OCI-LY7 (cell line): ENCODE data around the gene ZIK1. TPM values are rescaled to one million over a fixed set of nuclear protein-coding genes. Genes with fewer than 3 reads are reported as not detected.

ENCODE experiments used
- BruUV-seq: library from RNA; stranded (reverse); fragments of 400-500 nt; replicated peaks from 2 replicates; lab custom pipeline; 2021; lab: Mats Ljungman, UMichigan
- CTCF ChIA-PET: fragments of 300-600 bp; sonication (Branson Sonifier 250); formaldehyde crosslinking; loops from one replicate; lab custom pipeline; 2022; ENCODE audit warnings: antibody characterized with exemption; ENCODE audit not compliant: unreplicated experiment; lab: Charles Lee
- POLR2A ChIA-PET: fragments of 300-600 bp; sonication (Branson Sonifier 250); formaldehyde crosslinking; loops from one replicate; lab custom pipeline; 2022; ENCODE audit warnings: antibody characterized with exemption; lab: Charles Lee
- DNase-seq: peaks from one replicate; pipeline ENCODE4 v3.0.0-alpha.2; 2015; ENCODE audit warnings: low spot score
- H2AFZ ChIP-seq: fragments of 200-600 bp; sonication (generic), shearing (Covaris generic); 2 replicates; pipeline ENCODE4 v1.6.1; 2014; ENCODE audit warnings: mild to moderate bottlenecking, antibody characterized with exemption, low read length, moderate library complexity
- H3K27ac ChIP-seq: fragments of 200-600 bp; sonication (generic); 2 replicates; pipeline ENCODE4 v1.5.1; 2014; ENCODE audit warnings: mixed run types, low read depth, mild to moderate bottlenecking, moderate library complexity, low read length, inconsistent platforms; ENCODE audit not compliant: poor library complexity, severe bottlenecking
- H3K36me3 ChIP-seq: fragments of 200-600 bp; sonication (generic); 2 replicates; pipeline ENCODE4 v1.6.1; 2014; ENCODE audit warnings: mild to moderate bottlenecking, antibody characterized with exemption, low read length, moderate library complexity, mixed read lengths; ENCODE audit not compliant: insufficient read depth
- H3K4me1 ChIP-seq: fragments of 200-600 bp; sonication (generic); 2 replicates; pipeline ENCODE4 v1.5.1; 2014; ENCODE audit warnings: mild to moderate bottlenecking, low read length; ENCODE audit not compliant: insufficient read depth, poor library complexity, severe bottlenecking
- H3K4me2 ChIP-seq: fragments of 200-600 bp; sonication (generic); 2 replicates; pipeline ENCODE4 v1.6.1; 2014; ENCODE audit warnings: mild to moderate bottlenecking, low read length
- H3K4me3 ChIP-seq: fragments of 200-600 bp; sonication (generic); 2 replicates; pipeline ENCODE4 v1.5.1; 2014; ENCODE audit warnings: mild to moderate bottlenecking, low read depth, low read length; ENCODE audit not compliant: poor library complexity, severe bottlenecking
- H3K79me2 ChIP-seq: fragments of 200-600 bp; sonication (generic); 2 replicates; pipeline ENCODE4 v1.6.1; 2016; ENCODE audit warnings: low read depth, mild to moderate bottlenecking, low read length, moderate library complexity, mixed read lengths; ENCODE audit not compliant: insufficient read depth
- H3K9me2 ChIP-seq: fragments of 200-600 bp; sonication (generic); 2 replicates; pipeline ENCODE4 v1.6.1; 2016; ENCODE audit warnings: mild to moderate bottlenecking, low read length, mixed read lengths; ENCODE audit not compliant: insufficient read depth
- H3K9me3 ChIP-seq: fragments of 200-600 bp; sonication (generic); 2 replicates; pipeline ENCODE4 v1.6.1; 2014; ENCODE audit warnings: mild to moderate bottlenecking, mixed run types, low read length, mixed read lengths
- H4K20me1 ChIP-seq: fragments of 200-600 bp; sonication (generic); 2 replicates; pipeline ENCODE4 v1.6.1; 2014; ENCODE audit warnings: mild to moderate bottlenecking, antibody characterized with exemption, low read length, moderate library complexity, mixed read lengths; ENCODE audit not compliant: insufficient read depth
- CTCF ChIP-seq: fragments of 200-600 bp; sonication (generic); conservative IDR thresholded peaks from 2 replicates; pipeline ENCODE4 v1.5.1; 2014; ENCODE audit warnings: mild to moderate bottlenecking, antibody characterized with exemption, low read length, moderate library complexity, mixed read lengths
- EZH2phosphoT487 ChIP-seq: fragments of 200-600 bp; sonication (generic); IDR thresholded peaks from 2 replicates; pipeline ENCODE4 v1.6.1; 2018; ENCODE audit warnings: low read depth, borderline replicate concordance, mild to moderate bottlenecking, mixed run types, antibody characterized with exemption, low read length, moderate library complexity, mixed read lengths
- intact Hi-C: fragments of 100-400 bp; cut with micrococcal nuclease; formaldehyde crosslinking; loops from one replicate; pipeline ENCODE4 v1.10.0; 2022; ENCODE audit not compliant: unreplicated experiment
- total RNA-seq, 2 experiments: library from RNA; depleted of rRNA in 1 of 2; stranded (reverse); fragments of >200 nt in 1 of 2; shearing (Covaris generic) in 1 of 2; gene quantifications; 2 replicates each; pipeline ENCODE4 v1.2.3, GENCODE V29; 2014 to 2022

ZIK1 gene
- total RNA-seq, 2 experiments from 2014 or later, result 0.47 TPM; not detected in 1

DNA sequence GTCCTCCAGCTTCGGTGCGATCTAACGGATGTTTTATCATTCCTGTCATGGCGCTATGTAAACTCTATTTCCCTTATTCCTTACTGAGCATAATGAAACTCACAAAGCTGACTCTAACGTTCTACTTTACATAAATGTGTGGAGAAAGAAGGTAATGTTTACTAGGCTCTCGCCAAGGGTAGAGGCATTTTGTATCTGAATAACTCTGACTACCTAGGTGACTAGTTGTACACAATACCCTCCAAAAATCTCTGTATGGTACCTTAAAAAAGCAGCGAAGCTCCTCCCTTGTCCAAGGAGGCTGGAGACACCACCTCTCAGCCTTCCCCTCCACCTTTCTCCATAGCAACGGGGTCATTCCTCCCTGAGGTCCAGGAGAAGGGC, 15.4 kb downstream of the ZIK1 start:
- peaks cover 10% of the 10 kb centered on the region; the same call in 1 of the 2 replicates for H3K9me3 ChIP-seq
- no peak overlapping the region for H3K27ac ChIP-seq
- H3K36me3 ChIP-seq, result peaks cover 29% of the 10 kb centered on the region
- H3K9me2 ChIP-seq, result no peaks in the 10 kb centered on the region
- H3K4me1 ChIP-seq, result peaks cover 15% of the 10 kb centered on the region
- no peak for DNase-seq
- H4K20me1 ChIP-seq, result no peaks in the 10 kb centered on the region
- H3K79me2 ChIP-seq, result no peaks in the 10 kb centered on the region
- H2AFZ ChIP-seq, result peak overlapping the region; percentile 95
- H3K4me3 ChIP-seq, result peak overlapping the region; percentile 81
- H3K4me2 ChIP-seq, result peak overlapping the region; percentile 73
- intact Hi-C loops, result no loop called here
- no TSS peak for BruUV-seq
- CTCF ChIA-PET, result no interaction called here
- POLR2A ChIA-PET, result interaction anchor here (0.8 kb wide), 1 partner anchor 11 kb away, joined by 3 read pairs; no protein-coding TSS in a partner anchor
- TF ChIP-seq CTCF (no peak), EZH2phosphoT487 (no peak)

DNA sequence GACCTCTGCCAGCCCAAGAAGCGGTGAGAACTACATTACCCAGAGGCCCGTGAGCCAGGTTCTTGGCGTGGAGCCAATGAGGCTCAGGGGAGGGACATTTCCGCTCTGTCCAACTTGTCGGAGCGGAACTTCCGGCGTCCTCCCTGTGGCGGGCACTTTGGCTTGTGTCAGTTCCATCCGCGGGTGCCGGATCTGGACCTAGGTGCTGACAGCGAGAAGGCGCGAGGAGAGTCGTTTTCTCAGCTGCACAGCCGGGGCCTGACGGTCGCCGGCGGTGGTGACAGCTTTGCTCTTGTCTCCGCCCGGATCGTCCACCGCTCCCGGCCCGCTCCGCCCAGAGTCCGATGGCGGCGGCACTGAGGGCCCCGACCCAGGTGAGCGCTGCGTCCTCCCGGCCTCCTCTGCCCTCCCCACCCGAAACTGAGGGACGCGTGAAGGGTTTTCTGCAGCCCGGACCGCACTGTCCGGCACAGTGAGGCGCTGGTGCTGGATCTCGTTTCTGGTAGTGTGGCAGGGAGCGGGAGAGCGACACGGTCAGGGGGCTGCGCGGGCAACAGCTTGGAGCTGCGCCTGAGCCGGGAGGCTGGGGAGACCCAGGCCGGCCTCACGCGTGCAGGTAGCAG, 15.9 kb downstream of the ZIK1 start, which contains the start of gene ZNF530:
TSS of gene ZNF530 (plus strand) at position 125 of the 623 bp plus-strand sequence. CDS start 4,461 bp downstream, outside the sequence.
- H3K9me3 ChIP-seq, result peaks cover 10% of the 10 kb centered on the region; the same call in 1 of the 2 replicates
- H2AFZ ChIP-seq, result peak within 1 kb of the TSS; percentile 95
- ChIA-PET POLR2A (interaction anchor here (0.8 kb wide), 1 partner anchor 11 kb away, joined by 3 read pairs; no protein-coding TSS in a partner anchor), CTCF (no interaction called here)
- no peaks in the 10 kb centered on the region for H4K20me1 ChIP-seq
- peaks cover 34% of the 10 kb centered on the region for H3K36me3 ChIP-seq
- peak within 1 kb of the TSS; percentile 81 for H3K4me3 ChIP-seq
- peak within 1 kb of the TSS; percentile 73 for H3K4me2 ChIP-seq
- no peaks in the 10 kb centered on the region for H3K79me2 ChIP-seq
- peaks cover 15% of the 10 kb centered on the region for H3K4me1 ChIP-seq
- H3K27ac ChIP-seq, result no peak within 1 kb of the TSS
- no peaks in the 10 kb centered on the region for H3K9me2 ChIP-seq
- intact Hi-C loops, result no loop called here
- TF ChIP-seq EZH2phosphoT487 (no peak), CTCF (no peak)
- peak; percentile 94 for DNase-seq
- BruUV-seq, result no TSS peak

DNA sequence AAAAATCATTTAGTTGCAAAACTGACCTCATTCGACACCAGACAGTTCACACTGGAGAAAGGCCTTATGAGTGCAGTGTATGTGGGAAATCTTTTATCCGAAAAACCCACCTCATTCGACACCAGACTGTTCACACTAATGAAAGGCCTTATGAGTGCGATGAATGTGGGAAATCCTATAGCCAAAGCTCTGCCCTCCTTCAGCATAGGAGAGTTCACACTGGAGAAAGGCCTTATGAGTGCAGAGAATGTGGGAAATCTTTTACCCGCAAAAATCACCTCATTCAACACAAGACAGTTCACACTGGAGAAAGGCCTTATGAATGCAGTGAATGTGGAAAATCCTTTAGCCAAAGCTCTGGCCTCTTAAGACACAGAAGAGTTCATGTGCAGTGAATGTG, 23.0 kb downstream of the ZIK1 start:
- Histone ChIP-seq H3K9me3 (0 out of 2 replicates have a peak, but pooled peaks cover 3% of the 10 kb centered on the region), H2AFZ (no peak overlapping the region), H3K36me3 (peaks cover 61% of the 10 kb centered on the region), H3K9me2 (no peaks in the 10 kb centered on the region), H3K4me3 (no peak overlapping the region), H3K27ac (no peak overlapping the region), H3K4me1 (no peaks in the 10 kb centered on the region), H3K4me2 (no peak overlapping the region), H4K20me1 (no peaks in the 10 kb centered on the region), H3K79me2 (no peaks in the 10 kb centered on the region)
- CTCF ChIA-PET, result no interaction called here
- intact Hi-C loops, result no loop called here
- DNase-seq, result no peak
- POLR2A ChIA-PET, result no interaction called here
- BruUV-seq, result no TSS peak
- TF ChIP-seq EZH2phosphoT487 (no peak), CTCF (no peak)
